ENCODE results near the gene SOX1. TPM values are rescaled to one million over a fixed set of nuclear protein-coding genes. Genes with fewer than 3 reads are reported as not detected.

The SOX1 gene
- total RNA-seq, 1 donor = not detected

DNA sequence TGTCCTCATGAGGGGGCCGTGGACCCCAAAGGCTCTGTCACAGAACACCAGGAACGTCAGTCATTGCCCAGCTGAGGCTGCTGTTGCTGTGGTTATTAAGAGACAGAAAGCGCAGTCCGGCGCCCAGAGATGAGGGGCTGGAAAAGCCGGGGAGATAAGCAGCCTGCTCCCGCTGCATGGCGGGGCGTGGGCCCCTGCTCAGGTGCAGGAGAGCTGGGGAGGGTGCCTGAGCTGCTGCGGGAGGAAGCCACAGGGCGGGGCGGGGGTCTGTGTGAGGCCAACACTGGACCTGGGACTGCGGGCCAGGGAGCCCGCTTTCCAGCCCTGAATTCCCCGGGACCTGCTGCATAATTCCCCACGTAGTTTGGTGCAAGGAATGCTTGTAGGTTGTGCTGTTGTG lies 11.3 kb downstream of the SOX1 start:
- DNase-seq (ENCODE audit: low read depth) = no peak
- TF ChIP-seq, protein P1, sequence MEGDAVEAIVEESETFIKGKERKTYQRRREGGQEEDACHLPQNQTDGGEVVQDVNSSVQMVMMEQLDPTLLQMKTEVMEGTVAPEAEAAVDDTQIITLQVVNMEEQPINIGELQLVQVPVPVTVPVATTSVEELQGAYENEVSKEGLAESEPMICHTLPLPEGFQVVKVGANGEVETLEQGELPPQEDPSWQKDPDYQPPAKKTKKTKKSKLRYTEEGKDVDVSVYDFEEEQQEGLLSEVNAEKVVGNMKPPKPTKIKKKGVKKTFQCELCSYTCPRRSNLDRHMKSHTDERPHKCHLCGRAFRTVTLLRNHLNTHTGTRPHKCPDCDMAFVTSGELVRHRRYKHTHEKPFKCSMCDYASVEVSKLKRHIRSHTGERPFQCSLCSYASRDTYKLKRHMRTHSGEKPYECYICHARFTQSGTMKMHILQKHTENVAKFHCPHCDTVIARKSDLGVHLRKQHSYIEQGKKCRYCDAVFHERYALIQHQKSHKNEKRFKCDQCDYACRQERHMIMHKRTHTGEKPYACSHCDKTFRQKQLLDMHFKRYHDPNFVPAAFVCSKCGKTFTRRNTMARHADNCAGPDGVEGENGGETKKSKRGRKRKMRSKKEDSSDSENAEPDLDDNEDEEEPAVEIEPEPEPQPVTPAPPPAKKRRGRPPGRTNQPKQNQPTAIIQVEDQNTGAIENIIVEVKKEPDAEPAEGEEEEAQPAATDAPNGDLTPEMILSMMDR (IDR thresholded peaks at IDR 0.05; ENCODE audit: insufficient read depth, low read length) = no peak
- H3K4me3 ChIP-seq (ENCODE audit: low read depth, low read length) = no peak overlapping the region

DNA sequence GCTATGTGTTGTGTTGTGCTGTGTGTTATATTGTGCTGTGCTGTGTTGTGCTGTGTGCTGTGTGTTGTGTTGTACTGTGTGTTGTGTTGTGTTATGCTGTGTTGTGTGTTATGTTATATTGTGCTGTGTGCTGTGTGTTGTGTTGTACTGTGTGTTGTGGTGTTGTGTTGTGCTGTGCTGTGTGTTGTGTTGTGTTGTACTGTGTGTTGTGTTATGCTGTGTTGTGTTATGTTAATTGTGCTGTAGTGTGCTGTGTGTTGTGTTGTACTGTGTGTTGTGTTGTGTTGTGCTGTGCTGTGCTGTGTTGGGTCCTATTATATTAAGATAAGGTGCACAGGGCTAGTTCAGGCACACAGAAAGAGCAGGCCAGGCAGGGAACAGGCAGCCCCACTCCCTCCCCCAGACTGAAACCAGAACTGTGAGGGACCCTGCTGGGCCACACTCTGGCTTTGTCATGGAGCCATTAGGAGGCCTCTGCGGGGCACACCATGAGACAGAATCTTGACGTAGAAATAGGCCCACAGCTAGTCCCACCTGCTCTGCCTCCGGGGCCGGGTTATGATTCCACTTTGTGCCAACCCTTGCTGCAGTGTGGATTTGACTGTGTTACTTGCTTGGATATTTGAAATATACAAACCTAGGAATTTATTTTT lies 12.1 kb downstream of the SOX1 start:
- DNase-seq (ENCODE audit: low read depth) = no peak
- no peak overlapping the region for H3K4me3 ChIP-seq (ENCODE audit: low read depth, low read length)
- TF ChIP-seq, protein P1 (IDR thresholded peaks at IDR 0.05; ENCODE audit: insufficient read depth, low read length) = no peak

DNA sequence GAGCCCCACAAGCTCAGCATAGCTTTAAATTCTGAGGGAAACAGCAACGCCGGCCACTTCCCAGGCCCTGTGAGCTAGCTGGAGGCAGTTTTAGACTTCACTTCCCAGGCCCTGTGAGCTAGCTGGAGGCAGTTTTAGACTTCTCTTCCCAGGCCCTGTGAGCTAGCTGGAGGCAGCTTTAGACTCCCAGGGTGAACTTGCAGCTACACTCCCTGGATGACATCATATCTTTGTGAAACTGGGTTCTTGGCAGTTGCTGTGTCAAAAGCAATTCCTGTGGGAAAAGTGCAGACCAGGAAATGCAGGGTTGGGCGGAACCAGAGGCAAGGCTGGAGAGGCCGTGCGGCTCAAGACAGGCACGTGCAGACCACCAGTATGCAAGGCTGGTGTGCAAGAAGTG lies 12.7 kb downstream of the SOX1 start:
- TF ChIP-seq, protein P1 (IDR thresholded peaks at IDR 0.05; ENCODE audit: insufficient read depth, low read length) = no peak
- no peak overlapping the region for H3K4me3 ChIP-seq (ENCODE audit: low read depth, low read length)
- no peak for DNase-seq (ENCODE audit: low read depth)

DNA sequence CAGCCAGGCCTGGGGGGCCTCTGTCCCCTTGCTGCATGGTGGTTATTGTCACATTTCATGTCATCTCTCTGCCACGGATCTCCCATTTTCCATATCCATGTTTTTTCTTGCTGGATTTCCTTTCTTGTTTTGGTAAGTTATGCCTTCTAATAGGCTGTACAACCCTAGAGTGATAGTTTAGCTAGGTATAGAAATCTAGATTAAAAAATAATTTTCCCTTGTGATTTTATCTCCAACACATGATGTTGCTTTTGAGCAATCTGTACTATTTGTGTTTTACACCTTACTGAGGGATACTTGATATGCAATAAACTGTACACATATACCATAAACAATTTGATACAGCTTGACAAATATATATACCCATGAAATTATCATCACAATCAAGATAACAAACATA lies 17.0 kb downstream of the SOX1 start:
- TF ChIP-seq, protein P1 (IDR thresholded peaks at IDR 0.05; ENCODE audit: insufficient read depth, low read length) = no peak
- H3K4me3 ChIP-seq (ENCODE audit: low read depth, low read length) = no peak overlapping the region
- no peak for DNase-seq (ENCODE audit: low read depth)

DNA sequence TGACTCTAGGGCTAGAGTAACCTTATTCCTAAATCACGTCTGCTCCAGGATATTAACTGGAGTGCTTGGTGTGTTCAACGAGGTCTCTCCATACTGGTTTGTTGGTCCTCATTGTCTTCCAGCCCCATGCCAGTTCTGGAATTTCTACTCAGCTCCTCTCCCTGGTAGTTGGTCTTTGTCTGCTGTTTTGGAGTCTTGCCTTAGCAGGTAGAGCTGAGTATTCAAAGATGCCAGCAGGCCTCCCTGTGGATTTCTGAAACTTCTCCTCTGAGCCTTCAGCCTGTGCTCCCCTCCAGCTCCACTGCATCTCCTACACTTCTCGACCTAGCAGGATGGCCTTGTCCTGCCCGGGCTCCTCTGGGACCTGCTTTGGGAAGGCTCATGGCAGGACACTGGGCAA lies 25.5 kb downstream of the SOX1 start:
- TF ChIP-seq, protein P1 (IDR thresholded peaks at IDR 0.05; ENCODE audit: insufficient read depth, low read length) = no peak
- no peak overlapping the region for H3K4me3 ChIP-seq (ENCODE audit: low read depth, low read length)
- DNase-seq (ENCODE audit: low read depth) = no peak

DNA sequence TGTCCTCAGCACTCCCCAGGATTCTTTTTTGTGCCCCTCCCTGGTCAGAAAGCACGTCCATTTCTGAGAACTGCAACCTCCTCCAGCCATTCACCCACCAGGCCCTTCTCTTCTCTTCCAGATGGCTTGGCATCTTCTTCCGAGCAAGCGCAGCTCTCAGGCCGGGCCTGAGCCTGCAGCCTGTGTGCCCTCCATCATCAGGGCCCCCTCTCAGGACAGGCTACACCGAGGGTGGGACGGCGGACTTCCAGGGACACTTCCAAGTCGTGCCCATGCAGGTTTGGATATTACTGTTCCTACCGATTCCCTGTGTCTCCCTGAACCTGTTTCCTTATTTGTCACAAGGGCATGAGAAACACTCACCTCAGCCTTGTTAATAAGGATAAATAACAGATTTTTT lies 28.4 kb downstream of the SOX1 start:
- DNase-seq (ENCODE audit: low read depth) = no peak
- H3K4me3 ChIP-seq (ENCODE audit: low read depth, low read length) = no peak overlapping the region
- TF ChIP-seq, protein P1 (IDR thresholded peaks at IDR 0.05; ENCODE audit: insufficient read depth, low read length) = no peak

DNA sequence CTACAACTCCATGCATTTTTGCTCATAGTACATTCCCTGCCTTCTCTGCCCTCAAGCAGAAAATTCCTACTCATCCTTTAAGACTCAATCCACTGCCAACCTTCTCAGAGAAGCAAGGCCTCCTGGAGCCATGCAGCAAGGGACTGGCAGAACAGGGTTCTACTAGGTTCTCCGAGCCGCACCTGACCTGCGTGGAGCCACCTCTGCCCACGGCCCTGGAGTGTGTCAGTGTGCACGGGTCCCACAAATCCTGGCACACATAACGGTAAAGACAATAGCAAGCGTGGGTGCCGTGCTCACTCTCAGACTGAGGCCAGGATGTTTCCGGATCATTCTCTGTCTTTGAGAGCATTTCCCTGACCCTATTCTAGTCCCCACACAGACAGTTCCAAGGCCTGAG lies 30.0 kb downstream of the SOX1 start:
- TF ChIP-seq, protein P1 (IDR thresholded peaks at IDR 0.05; ENCODE audit: insufficient read depth, low read length) = no peak
- DNase-seq (ENCODE audit: low read depth) = no peak
- no peak overlapping the region for H3K4me3 ChIP-seq (ENCODE audit: low read depth, low read length)

Data from fibroblast of the aortic adventitia (primary cell).